Osteocyte (in vitro differentiated cells): ENCODE results near the gene CASZ1. TPM values are rescaled to one million over a fixed set of nuclear protein-coding genes. Genes with fewer than 3 reads are reported as not detected.

ENCODE experiments used
- DNase-seq: peaks from one replicate; pipeline ENCODE4 v3.0.0; 2021; ENCODE audit warnings: mixed read lengths; ENCODE audit not compliant: unreplicated experiment; ENCODE audit errors: extremely low spot score
- H3K27ac Mint-ChIP-seq: one replicate; pipeline ENCODE4 v1.8.0; 2021; ENCODE audit warnings: mild to moderate bottlenecking, mixed read lengths; ENCODE audit not compliant: unreplicated experiment
- H3K27me3 Mint-ChIP-seq: one replicate; pipeline ENCODE4 v1.8.0; 2021; ENCODE audit warnings: mixed read lengths; ENCODE audit not compliant: unreplicated experiment
- H3K36me3 Mint-ChIP-seq: one replicate; pipeline ENCODE4 v1.8.0; 2021; ENCODE audit warnings: mixed read lengths; ENCODE audit not compliant: unreplicated experiment
- H3K4me1 Mint-ChIP-seq: one replicate; pipeline ENCODE4 v1.8.0; 2021; ENCODE audit warnings: mixed read lengths; ENCODE audit not compliant: unreplicated experiment
- H3K4me3 Mint-ChIP-seq: one replicate; pipeline ENCODE4 v1.8.0; 2021; ENCODE audit warnings: mild to moderate bottlenecking, moderate library complexity, mixed read lengths; ENCODE audit not compliant: unreplicated experiment
- H3K9me3 Mint-ChIP-seq: one replicate; pipeline ENCODE4 v1.8.0; 2021; ENCODE audit warnings: mixed read lengths; ENCODE audit not compliant: unreplicated experiment
- CTCF ChIP-seq: fragments of 200-600 bp; sonication (generic); IDR thresholded peaks from 2 replicates; pipeline ENCODE4 v1.5.0; 2021; ENCODE audit warnings: antibody characterized with exemption, mild to moderate bottlenecking, moderate library complexity
- total RNA-seq: library from RNA; stranded (reverse); gene quantifications from 2 replicates; pipeline ENCODE4 v1.2.1, GENCODE V29; 2021

The CASZ1 gene
- total RNA-seq, 1 donor from 2014 or later, result 1.2 TPM

DNA sequence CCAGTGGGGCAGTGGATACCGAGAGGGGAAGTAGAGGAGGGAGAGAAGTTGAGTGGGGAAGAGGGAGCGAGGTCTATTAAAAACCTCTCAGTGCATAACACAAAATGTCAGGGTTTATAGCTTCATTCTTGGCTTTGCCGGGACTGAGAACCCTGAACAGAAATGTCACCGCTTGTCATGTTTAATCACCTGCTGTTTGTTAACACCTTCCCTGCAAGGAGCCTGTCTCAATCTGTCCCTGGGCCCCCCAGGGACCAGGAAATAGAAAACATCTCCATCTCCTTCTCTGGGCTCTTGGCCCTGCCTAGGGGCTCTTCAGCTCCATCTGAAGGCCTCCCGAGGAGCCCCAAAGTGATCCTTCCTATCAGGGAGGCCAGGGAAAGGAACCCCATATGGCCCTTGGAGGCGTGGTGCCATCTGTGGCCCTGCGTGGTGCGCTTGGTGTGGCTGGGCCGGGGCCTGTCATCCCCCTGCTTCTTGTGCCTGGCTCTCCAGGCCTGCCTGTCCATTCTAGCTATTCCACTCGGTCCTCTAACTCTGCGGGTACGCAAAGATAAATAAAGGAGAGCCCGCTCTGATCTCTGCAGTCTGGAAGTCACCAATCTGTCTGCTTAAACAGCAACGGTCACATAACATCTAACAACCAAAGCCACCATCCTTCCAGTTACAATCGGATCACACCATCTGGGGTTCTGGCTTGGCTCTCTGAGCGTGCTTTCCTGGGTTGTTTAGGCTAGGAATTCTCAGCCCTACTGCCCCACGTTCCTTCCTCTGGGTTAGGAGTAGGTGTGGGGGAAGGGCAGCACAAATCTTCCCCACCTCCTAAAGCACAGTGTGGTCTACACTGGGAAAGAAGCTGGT is 113.8 kb downstream of the CASZ1 start:
- no peak for DNase-seq
- no peak for TF ChIP-seq CTCF
- Mint-ChIP-seq H3K36me3 (no peaks in the 10 kb centered on the region), H3K27ac (no peak overlapping the region), H3K9me3 (no peaks in the 10 kb centered on the region), H3K4me3 (no peak overlapping the region), H3K27me3 (no peaks in the 10 kb centered on the region), H3K4me1 (peaks cover 23% of the 10 kb centered on the region)

GRCh38 chr1:10682108-10682445 is 114.4 kb downstream of the CASZ1 start:
- H3K4me3 Mint-ChIP-seq, result no peak overlapping the region

DNA sequence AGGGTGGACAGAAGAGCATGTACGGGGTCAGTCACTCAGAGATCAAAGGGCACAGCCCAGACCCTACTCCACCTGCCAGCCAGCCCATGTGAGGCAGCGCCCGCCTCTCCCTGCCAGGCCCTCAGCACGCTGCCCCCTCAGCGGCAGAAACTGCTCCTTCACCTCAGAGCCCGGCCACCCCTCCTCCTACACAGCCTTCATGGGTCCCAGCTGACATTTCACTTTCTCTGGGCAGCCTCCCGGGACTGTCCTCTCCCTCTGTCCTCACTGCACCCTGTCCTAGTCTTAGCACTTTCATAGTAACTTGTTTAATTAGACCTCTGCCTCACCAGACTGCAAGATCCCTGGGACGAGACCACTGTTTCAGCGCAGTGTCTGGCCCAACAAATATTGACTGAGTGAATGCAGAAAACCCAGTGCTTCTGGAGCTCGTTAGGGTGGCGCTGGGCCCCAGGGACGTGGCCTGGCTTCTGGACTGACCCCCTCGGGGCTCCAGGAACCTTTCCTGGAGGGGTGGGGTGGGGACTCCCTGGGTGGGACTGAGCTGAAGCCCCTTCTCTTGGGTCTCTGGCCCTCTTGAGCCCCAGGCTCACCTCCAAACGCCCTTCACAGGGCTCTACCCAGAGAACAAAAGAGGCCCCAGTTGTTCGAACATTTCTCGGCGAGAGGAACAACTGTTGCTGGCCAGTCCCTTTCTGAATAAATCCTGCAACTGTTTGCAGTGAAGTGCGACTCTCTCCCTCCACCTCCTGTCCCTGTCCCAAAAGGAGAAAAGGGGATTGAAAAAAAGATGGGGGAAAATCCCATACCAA is 114.9 kb downstream of the CASZ1 start:
- Mint-ChIP-seq H3K4me1 (peaks cover 20% of the 10 kb centered on the region), H3K4me3 (no peak overlapping the region), H3K27me3 (no peaks in the 10 kb centered on the region), H3K27ac (no peak overlapping the region), H3K36me3 (no peaks in the 10 kb centered on the region), H3K9me3 (no peaks in the 10 kb centered on the region)
- DNase-seq, result no peak
- no peak for TF ChIP-seq CTCF

More at GRCh38 chr1:10682108-10682445, 114.4 kb downstream of the CASZ1 start:
- H3K4me1 Mint-ChIP-seq, result peaks cover 21% of the 10 kb centered on the region
- no peaks in the 10 kb centered on the region for H3K9me3 Mint-ChIP-seq
- H3K36me3 Mint-ChIP-seq, result no peaks in the 10 kb centered on the region
- H3K27ac Mint-ChIP-seq, result no peak overlapping the region
- no peak for TF ChIP-seq CTCF
- no peak for DNase-seq
- H3K27me3 Mint-ChIP-seq, result no peaks in the 10 kb centered on the region

GRCh38 chr1:10680487-10680886 is 116.0 kb downstream of the CASZ1 start:
- DNase-seq, result no peak
- no peak overlapping the region for H3K27ac Mint-ChIP-seq
- TF ChIP-seq CTCF, result no peak
- peaks cover 16% of the 10 kb centered on the region for H3K4me1 Mint-ChIP-seq
- H3K36me3 Mint-ChIP-seq, result no peaks in the 10 kb centered on the region
- H3K4me3 Mint-ChIP-seq, result no peak overlapping the region
- no peaks in the 10 kb centered on the region for H3K27me3 Mint-ChIP-seq
- H3K9me3 Mint-ChIP-seq, result no peaks in the 10 kb centered on the region
